HG03064 (cell line): ENCODE measurements around the gene CHRM2.

ENCODE experiments used
- ATAC-seq: cut with Tn5 transposase; IDR thresholded peaks from one replicate; pipeline ENCODE4 v1.9.1; 2021; ENCODE audit warnings: low read depth; ENCODE audit not compliant: unreplicated experiment

CHRM2 gene

DNA sequence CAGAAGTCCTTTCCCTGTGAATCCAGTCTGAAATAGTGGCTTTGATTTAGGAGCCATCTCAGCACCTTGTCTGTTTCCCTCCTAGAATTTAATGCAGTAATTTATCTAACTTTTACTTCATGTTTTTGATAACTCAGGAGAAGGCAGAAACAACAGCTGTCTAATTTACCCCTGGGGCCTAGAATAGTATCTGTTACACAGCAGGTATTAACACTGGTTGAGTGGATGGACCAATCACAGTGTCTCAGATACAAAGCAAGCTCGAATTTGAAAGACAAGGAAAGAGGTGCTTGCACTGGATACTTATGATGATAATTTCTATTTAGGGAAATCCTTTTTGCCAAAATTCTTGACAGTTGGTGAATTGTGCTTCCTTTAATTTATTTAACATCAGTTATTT lies 23.4 kb downstream of the CHRM2 start:
- no peak for ATAC-seq

DNA sequence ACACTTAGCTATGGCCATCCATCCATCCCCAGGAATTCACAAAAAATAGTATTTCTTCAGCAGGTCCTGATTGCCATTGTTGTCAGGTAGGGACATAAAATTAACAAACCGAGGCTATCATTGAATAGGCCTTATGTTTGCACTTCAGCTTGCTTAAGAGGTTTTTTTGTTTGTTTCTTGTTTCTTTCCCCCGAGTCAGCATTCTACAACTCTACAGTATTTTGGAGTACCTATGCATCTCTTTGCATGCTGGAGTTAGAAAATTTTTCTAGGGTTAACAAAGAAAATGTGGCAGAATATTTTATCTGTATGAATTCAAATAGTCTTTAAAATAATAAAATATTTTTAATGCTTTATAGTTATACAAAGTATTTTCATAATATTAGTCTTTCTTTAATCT lies 26.3 kb downstream of the CHRM2 start:
- ATAC-seq: no peak

DNA sequence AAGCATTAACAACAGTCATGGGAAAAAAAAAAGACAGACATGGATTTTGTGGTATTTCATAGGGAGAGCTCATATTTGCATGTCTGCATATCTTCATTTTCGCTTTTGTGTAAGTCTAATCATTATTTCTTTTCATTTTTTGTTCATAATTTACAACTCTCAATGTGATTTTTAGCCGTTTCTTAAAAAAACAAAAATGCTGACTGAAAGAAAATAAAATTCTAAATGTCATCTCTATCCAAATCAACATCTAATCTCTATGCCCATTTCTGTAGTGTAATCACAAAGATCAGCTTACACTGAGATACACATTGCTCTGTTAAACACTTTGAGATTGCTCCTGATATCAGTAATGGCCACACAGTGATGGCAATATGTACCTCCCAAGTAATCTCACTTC lies 29.2 kb downstream of the CHRM2 start:
- ATAC-seq: no peak

DNA sequence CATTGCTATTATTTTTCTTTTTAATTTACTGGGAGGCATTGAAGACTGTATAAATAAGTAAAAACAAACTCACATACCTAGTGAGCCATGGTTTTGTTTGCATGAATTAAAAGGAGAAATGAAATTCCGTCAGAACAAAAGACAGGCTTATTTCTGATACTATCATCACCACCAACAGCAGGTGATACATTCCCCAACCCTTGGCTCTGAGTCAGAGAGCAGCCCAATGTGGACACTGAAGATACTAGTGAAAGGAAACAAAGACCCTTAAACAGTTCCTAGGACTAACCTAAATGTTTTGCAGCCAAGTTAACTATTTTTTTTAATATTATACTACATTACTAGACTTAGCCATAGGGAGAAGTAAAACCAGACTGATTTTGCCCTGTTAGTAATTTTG lies 31.6 kb downstream of the CHRM2 start:
- no peak for ATAC-seq

DNA sequence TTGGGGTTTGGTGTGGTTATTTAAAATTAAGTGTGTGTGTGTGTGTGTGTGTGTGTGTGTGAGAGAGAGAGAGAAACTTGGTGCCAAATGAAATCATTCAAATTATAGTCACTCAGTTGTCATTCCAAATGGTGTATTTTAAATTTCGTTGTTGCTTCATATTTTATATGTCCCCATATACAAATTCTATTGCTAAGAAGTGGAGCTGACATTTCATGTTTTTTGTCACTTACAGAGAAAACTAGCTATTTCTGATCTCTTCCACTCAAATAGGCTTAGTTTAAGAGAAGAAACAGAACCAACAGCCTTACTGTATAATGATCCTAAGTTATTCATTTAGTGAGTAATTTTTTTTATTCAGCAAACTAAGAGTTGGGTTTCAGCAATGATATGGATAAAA lies 42.3 kb downstream of the CHRM2 start:
- no peak for ATAC-seq

DNA sequence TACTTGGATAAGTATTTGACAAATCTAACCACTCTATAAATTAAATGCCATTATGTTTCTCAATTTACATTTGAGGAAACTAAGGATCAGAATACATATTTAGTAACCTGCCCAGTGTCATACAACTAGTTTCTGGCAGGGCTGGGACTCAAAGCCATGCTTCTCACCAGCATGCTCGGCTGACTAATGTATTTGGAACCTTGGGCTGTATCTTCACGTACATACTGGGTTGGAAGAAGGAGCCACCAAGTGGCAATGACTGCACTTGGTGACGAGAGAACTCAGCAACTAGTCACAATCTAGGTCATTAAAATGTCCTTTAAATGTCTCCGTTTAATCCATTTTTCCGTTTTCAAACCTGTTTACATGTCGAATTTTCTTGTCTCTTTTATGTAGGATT lies 42.9 kb downstream of the CHRM2 start:
- no peak for ATAC-seq

DNA sequence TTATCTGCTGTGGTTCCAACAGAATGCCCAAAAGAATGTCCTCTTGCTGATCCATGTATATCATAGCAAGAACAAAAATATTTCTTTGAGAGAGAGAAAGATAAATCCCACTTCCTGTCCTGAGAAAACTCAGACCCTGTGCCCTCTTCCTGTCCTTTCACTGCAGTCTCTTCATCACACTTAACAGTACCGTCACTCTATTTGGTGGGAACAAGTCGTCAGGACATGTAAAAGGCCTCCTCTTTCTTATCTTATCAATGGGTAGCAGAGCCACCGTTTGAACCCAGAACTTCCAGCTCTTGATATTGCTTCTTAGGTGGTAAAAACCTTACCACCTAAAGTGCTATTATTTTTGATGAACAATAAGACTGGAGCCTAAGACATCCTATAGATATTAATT lies 43.9 kb downstream of the CHRM2 start:
- no peak for ATAC-seq

DNA sequence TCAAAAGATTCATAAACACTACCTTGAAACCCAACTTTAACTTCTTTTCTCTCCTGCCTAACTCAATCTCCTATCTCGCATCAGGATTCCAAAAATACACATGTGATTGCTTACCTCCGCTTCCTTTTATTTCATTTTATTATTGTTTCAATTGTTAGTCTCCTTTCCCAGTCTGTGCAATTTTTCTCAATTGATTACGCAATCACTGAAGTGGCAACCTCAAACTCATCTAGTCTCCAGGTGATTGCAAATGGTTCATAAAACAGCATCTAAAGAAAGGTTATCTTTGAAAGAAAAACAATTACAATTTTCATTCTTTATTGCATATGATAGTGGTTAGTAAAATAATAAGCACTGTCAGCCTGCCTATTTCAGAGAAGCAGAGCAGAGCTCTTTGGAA lies 45.6 kb downstream of the CHRM2 start:
- no peak for ATAC-seq

DNA sequence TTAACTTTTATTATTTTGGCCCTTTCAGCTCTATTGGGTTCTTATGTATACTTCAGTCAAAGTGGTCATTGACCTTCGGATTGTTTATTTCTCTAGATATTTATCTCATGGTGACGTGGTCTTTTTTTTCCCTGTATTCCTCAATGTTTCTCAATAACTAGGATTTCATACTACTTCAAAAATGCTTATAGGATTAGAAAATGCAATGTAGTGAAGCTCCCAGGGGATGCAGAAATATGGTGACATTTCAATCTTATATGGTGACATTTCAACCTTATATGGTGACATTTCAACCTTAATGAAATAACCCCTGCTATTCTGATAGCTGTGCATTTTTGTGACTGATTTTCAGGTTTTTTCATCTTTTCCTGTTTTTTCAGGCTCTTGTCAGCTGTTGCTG lies 51.4 kb downstream of the CHRM2 start:
- no peak for ATAC-seq

DNA sequence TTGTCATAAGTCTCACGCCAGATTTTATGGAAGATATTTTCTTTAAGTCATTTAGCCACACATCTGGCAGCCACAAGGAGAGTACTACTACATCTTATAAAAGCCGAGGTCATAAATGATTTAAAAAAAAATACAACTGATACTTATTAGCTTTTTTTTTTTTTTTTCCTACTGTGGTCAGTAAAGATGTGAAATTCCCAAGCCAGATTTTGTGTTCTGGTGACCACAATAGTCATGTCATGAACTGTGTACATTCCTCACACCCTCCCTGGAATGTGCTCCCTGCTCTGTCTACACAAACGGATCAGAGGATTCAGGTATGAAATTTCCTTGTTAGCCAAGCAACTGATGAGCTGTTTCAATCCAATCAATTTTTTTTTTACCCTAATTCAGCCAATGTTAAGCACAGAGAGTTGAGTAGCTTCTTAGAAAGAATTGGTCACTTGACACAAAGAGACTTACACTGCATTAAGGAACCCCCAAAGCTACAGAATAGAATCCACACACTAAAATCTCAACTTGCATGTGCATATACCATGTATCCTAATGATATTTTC lies 54.7 kb downstream of the CHRM2 start:
- no peak for ATAC-seq

DNA sequence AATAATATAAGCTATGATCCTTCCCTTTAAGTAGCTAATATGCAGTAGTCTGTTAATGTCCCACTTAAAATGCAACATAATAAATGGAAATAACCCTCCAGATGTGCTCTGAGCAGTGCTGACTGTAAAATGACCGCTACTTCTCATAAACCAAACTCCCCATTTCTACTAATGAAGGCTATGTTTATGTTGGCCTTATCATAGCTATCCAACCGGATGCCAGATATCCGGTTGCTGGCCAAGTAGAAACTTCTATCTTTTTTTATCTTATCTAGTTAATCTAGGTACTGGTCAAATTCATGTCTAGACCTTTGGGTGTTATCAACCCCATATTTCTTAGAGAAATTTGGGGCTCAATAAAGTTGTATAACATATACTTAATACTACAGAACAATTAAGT lies 56.6 kb downstream of the CHRM2 start:
- no peak for ATAC-seq

DNA sequence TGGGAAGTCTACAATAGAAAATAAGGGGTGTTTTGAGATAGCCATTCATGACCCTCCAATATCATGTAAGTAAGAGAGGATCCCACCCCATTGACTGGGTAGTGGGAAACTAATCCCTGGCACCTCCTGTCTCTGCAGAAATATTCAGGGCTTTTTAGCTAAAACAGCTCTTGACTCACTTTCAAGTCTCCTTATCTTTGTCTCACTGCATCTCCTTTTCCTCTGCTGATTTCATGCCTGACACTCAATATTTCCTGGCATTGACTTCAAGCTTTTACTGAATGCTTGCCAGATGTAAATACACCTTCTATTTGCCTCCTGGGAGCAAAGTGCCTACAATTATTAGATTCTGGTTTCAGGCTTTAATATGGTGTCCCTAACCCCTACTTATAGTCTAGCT lies 57.1 kb downstream of the CHRM2 start:
- no peak for ATAC-seq

DNA sequence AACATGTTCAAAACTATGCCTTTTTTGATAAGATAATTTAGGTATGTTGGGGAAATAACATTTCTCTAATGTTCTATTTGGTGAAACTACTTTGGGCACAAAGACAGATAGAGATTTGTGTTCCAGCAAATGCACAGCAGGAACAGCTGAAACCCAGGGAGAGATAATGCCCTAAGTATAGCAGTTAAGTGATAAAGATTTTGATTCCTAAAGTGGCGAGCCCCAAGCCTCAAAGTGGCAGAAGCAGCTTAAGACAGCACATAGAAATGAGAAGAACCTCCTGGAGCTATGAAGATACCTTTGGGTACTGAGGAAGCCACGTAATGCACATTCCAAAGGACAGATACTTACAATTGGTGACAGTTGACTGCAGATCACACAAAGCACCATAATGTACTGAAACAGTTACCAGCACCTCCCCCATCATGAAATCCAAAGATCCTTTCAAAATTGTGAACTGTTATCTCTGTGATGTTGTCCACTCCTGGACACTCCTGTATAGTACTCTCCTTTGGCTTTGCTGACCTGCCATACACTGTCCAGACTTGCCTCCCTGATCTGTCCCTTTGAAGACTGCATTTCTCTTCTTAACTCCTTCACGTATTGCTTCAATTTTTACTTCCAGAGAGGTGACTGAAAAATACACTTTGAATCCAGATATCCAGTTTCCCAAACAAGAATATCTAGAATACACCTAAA lies 62.9 kb downstream of the CHRM2 start:
- no peak for ATAC-seq

DNA sequence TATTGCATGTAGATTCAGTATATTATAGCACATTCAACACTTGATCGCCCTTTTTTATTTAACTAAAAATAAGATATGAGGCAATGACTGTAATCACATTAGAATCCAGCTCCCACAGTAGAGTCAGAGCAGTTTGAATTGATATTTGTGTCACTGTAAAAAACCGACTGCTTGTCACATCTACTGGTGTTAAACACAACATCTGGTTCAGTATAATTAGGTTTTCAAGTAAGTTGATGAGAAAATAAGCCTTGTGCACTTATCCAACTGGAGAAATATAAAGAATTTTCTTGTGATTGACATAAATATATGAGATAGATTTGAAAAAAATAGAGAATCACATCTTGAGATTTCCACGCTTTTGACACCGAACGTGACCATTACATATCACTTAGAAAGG lies 69.0 kb downstream of the CHRM2 start:
- ATAC-seq: no peak

DNA sequence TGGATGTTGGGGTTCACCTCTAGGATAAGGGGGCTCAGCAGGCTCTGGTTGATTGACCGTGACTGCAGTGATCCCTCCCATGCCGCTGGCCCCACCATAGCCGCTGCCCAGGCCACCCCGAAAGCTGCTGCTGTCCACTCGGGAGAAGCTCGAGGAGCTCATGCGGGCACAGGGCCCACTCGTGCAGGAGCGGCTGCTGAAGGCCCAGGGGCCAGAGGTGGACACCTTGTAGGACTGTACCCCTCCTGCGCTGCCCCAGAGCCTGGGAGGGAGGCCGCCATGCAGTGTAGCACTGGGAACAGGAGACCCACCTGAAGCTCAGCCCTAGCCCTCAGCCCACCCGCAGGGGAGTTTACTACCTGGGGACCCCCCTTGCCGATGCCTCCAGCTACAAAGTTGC lies 70.0 kb downstream of the CHRM2 start:
- ATAC-seq: no peak

DNA sequence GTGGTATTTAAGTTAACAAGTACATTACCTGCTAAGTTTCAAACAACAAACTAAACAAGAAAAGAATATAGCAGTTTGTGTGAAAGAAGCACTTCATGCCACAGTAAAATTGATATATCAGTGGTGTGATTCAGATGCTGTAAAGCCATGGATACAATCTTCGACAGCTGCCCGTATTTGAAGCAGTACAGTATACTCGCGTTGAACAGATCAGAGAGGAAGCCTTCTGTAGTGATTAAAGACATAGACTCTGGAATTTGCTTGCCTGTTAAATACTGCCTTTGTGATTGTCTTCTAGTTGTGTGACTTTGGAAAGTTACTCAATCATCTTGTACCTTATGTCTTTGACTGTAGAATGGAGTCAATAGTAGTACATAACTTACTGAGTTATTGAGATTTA lies 71.7 kb downstream of the CHRM2 start:
- ATAC-seq: no peak

DNA sequence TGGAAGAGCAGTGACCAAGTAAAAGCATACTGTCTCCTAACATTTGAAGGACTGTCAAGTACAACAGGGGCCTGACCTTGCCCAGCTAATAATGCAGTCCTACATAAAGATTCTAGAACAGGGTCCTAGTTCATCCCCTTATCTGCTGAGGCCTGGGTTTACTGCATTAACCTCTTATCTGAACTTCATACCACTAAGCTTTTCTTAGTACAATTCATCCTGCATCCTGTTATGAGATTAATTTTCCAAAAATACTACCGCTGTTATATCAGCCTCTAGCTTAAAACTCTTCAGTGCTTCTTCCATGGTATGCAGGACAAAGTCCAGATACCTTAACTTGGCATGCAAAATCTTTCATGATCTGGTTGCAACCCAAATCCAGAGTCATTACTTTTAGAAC lies 72.5 kb downstream of the CHRM2 start:
- ATAC-seq: no peak

DNA sequence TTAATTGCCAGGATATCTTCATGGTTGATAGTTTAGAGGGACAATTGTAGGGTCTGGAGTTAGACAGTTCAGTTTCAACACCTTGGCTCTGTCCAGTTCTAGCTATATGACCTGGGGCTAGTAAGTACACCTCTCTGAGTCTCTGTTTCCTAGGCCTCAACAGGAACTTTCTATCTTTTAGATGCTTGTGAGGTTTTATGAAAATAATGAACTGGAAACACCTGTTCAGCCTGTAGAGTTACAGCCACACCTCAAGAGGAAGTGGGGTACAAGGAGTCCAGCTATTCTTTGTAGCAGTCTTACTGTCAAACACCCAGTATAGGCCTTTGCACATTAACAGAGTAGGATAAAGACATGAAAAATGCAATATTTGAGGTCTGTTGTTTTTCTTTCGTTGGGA lies 73.4 kb downstream of the CHRM2 start:
- ATAC-seq: no peak

DNA sequence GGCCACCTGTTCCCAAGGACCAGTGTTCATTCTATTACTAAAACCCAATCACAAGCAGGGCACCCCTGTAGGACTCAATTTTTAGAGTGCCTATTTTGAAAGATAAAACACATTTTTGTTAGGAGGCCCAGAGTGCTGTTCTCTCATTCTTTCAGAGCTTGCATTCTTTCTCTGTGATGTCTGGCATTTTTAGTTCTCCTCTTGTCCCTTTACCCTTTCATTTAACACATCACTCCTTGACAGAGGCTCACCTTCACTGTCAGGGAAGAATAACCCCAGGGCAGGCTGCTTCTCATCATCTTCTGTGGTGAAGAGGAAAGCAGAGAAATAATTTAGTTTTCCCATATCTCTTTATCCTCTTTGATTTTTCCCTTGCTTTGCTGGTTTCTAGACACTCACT lies 73.9 kb downstream of the CHRM2 start:
- ATAC-seq: no peak

DNA sequence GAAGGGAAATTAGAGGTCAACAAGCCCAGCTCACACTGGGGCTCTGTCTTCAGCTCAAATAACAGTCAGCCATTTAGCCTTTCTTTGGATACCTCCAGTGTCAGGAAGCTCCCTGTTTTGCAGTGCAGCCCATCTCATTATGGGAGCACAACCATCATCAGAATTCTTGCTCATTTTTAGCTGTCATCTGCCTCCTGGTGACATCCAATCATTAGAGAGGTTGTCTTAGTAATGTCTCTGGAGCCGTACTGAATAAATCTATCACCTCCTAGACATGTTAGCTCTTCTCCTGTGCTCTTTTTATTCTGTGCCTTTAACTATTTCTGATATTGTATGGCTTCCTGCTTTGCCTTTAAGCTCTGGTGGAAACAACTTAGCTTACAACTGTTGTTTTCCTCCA lies 74.5 kb downstream of the CHRM2 start:
- ATAC-seq: no peak

DNA sequence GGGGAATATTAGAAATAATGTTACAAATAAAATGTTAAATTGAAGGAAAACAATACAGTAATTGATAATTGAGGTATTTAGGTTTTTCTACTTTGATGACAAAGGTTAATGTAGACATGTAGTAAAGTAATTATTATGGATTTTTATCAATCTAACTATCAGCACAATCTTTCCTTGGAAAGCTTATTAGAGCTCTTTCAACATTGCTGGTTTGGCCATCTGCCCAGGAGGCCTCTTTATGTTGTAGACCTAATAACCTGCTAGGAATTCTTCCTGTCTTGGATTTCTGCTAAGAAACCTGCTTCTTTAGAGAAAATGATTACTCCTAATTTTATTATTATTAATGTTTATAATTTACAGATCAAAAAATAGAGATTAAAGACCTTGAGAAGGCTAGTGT lies 78.9 kb downstream of the CHRM2 start:
- ATAC-seq: no peak

DNA sequence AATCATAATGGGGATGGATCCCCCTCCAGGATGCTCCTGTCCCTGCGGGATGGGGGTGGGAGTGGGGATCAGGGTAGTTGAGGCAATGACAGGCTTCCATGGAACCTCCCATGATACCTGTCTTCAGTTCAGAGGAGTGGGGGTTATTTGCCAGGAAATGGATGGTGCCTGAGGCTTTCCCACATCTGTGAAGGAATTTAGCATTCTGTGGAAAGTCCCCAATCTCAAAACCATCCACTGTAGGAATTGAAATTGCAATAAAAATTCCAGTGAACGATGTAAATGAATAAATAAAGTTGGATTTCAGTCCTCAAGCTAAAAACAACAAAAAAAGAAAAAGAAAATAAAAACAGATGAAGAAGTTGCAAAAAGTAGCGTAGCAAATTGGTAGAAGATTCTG lies 81.9 kb downstream of the CHRM2 start:
- ATAC-seq: no peak

DNA sequence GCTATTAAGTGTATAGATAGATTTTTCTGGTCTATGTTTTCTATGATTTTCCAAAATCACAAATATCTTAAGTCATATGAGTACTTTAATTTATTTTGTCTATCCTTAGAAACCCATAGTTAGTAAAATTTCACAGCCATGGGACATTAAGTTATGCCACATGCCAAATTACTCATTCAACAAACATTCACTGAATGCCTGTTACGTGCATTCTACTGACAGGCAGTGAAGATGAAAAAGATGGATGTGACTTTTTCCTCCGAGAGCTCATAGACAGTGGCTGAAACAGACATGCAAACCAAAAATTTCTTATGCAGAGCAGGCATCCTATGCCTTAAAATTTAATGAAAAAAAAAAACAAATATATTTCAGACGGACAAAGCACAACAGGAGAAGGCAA lies 84.9 kb downstream of the CHRM2 start:
- no peak for ATAC-seq
